NOMO-1 treated with DMSO at 0.1 percent for 48 hours (cell line): Measurements from ENCODE around the gene SOS1.
"Not testable (repeated sequence)": the region's sequence is repeated elsewhere in the genome, so short reads cannot be mapped to it uniquely, and the experiment has no call there.

Experiments used
- DNase-seq: peaks from one replicate; lab custom pipeline; 2025; ENCODE audit not compliant: unreplicated experiment; lab: John Stamatoyannopoulos, UW

Gene SOS1

DNA sequence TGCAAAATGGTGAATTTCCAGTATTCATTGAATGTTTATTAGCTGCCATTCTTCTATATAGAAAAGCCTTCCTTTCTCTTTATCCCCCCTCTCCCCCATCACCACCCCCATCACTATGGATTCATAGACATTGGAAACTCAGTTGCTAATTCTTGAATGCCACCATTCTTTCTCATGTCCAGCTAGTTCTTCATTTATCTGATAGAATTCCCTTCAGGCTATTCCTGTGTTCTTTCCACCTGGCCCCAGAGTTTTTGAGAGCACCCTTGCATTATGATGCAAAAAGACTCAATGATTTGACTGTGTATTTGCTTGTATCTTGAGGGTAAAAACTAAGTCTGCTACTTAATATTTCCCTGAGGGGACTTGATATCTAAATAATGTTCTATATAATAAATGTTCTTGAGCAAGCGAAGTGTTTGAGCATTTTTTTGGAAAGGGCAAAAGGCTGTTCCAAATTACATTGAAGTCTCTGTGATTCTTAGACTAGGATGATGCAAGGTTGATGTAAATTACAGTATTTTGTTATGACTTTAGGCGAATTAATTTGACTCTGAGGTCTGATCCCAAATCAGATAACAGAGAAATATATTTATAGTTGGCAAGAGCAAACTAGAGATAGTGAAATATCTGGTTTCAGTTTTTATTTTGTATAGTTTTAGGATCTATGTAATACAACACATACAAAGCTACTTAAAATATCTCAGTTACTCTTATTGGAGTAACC, 18.8 kb upstream of the SOS1 start:
- no peak for DNase-seq

DNA sequence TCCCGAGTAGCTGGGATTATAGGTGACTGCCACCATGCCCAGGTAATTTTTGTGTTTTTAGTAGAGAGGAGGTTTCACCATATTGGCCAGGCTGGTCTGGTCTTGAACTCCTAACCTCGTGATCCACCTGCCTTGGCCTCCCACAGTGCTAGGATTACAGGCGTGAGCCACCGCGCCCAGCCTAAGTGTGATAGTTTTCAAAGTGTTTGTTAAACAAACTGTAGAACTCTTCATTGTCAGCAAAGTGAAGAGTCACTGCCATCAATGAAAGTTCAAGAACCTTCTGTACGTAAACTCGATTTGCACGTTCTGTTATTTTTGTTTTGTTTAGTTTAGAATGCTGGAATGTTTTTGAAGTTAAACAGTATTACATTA, 18.0 kb upstream of the SOS1 start:
- DNase-seq, result no peak

DNA sequence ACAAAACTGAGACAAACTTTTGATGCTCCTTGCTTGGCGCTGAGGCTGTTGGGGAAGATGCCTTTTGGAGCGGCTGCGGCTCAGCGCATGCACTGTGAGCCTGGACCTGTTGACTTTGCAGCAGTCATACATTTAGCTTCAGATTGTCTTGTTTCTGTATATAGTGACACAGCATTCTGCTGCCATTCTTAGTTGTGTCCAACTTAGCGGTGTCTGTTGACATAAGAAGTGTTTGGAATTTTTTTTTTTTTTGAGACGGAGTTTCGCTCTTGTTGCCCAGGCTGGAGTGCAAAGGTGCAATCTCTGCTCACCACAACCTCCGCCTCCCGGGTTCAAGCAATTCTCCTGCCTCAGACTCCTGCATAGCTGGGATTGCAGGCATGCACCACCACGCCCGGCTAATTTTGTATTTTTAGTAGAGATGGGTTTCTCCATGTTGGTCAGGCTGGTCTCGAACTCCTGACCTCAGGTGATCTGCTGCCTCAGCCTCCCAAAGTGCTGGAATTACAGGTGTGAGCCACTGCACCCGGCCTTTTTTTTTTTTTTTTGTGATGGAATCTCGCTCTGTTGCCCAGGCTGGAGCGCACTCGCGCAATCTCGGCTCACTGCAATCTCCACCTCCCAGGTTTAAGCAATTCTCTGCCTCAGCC, 17.5 kb upstream of the SOS1 start:
- DNase-seq, result not testable (repeated sequence)

DNA sequence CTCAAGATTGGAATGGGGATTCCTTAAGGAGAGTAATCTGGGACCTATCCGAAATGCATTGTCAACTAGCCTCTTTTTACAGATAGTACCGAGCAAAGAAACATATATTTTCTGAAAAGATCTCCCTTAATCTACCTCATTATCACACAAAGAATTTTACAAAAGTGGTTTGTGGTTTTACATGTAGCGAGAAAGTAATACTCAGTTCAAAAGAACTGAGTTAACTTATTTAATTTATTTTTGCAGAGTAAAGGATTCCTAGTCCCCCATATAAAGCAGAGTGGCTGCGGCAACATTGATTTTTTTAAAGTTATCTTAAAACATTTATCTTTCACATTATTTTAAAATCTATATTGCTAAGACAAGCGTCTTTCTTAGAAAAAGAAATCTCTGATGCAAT, 15.9 kb upstream of the SOS1 start:
- DNase-seq, result no peak

DNA sequence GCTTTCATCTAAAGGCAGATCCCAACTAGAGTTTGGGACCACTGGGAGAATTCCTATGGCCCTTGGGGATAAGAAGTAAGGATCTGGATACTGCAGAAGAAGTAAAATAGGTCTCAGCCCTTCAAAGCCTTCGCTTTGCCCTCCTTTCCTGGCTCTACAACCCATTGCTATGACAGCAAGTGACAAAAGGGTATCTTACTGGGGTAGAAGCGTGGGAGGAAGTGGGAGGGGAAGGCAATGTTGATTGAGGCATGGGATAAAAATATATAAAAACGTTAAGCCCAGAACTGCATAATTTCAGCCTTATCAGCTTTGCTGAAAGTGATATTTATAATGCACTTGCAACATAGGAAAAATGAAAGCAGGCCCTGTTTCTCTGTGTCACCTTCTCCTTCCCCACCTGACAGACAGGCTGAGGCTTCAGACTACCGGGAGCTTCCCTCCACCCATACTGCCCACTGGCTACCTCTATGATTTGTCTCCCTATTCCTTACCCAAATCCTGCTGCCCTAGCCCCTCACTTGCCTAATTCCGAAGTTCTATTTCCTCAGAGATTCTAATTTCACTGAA, 14.9 kb upstream of the SOS1 start:
- no peak for DNase-seq

DNA sequence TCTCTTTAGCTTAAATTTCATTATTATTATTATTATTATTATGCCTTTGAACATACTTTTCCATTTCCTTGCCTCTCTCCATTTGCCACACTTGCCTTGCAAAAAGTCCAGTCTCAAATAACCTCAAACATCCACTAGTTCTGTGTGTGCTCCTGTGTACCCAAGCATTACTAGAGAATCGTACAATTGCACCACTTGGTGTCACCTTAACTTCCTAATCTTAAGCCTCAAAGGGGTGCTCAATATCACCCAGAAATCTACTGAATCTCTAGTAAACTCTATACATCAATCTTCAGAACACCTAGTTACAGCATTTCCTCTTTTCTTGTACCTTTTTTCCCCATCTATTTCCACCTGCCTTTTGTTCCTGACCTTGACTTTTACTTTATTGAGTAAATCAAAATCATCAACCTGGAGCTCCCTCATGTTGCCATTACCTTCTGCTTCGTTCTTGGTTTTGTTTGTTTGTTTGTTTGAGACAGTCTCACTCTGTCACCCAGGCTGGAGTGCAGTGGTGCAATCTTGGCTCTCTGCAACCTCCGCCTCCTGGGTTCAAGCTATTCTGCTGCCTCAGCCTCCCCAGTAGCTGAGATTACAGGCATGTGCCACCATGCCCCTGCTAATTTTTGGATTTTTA, 12.5 kb upstream of the SOS1 start:
- no peak for DNase-seq

DNA sequence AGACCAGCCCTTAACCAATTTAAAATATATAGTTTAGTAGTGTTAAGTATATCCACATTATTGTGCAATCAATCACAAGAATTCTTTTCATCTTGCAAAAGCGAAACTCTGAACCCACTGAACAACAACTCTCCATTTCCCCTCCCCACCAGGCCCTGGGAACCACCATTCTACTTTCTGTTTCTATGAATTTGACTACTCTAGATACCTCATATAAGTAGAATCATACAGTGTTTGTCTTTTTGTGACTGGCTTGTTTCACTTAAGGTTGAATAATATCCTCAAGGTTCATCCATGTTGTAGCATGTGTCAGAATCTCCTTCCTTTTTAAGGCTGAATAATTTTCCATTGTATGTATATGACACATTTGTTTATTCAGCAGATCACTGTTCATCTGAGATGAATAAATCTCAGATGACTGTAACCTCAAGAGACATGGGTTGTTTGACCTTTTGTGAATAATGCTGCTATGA, 8.1 kb upstream of the SOS1 start:
- DNase-seq, result peak; percentile 81

DNA sequence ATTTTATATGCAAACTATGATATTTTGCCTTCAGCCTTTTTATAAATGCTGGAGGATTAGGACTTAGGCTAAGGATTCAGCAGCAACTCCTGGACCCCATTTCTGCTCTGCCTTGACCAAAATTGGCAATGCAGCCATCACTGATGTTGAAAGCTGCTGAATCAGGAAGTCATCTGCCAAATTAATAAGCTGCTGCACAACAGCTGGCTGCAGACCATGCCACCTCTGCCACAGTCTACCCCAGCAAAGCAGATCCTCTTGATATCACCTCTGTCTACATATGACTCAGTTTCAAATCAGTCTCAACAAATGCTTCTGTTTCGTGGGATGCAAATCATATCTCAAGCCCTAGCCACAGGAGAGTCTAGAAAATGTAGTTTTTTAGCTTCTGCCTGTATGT, 7.1 kb upstream of the SOS1 start:
- DNase-seq, result peak; percentile 50

DNA sequence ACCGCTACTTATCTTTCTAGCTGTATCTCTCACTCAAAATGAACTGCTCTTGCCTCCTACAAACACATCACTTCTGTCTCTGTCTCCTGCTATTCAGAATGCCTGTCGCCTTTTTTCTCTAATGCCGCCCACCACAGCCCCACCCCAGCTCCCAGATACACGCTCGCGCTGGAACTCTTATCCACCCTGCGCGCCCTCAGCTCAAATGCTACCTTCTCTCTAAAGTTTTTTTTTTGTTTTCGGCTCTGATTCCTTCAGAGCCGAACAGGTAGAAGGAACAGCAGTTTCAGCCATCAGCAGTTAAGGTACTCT, 3.9 kb upstream of the SOS1 start:
- DNase-seq, result peak; percentile 41

DNA sequence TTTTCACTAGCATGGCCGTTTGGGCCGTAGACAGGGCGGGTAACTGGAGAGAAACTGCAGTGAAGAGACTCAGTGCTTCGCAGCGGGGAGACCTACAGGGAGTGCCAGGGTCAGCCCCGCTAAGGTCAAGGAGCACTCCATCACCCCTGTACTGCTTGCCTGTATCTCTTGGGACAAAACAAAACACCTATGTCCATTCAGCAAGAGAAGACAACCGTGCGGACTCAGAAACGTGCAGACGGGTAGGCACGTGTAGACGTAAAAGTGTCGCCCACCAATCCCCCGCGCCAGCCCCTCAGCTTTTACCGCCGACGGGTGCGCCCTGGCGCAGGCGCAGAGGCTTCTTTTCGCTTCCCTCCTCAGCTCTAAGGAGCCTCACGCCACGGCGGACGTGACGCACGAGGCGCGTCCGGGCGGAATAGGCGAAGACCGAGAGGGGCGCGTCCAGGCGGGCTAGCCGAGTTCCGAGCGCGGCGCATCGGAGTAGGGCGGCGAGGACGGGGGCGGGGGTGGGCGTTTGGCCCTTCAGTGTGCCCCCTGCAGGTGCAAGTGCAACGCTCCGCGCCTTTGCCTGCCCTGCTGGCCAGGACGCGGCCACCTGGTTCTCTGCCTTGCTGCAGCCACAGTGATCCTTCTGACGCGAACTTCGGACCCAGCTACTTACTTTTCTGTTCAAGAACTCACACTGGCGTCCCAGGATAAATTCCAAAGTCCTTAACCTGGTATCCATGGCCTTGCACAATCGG, 3.3 kb upstream of the SOS1 start:
- DNase-seq, result peak; percentile 93

DNA sequence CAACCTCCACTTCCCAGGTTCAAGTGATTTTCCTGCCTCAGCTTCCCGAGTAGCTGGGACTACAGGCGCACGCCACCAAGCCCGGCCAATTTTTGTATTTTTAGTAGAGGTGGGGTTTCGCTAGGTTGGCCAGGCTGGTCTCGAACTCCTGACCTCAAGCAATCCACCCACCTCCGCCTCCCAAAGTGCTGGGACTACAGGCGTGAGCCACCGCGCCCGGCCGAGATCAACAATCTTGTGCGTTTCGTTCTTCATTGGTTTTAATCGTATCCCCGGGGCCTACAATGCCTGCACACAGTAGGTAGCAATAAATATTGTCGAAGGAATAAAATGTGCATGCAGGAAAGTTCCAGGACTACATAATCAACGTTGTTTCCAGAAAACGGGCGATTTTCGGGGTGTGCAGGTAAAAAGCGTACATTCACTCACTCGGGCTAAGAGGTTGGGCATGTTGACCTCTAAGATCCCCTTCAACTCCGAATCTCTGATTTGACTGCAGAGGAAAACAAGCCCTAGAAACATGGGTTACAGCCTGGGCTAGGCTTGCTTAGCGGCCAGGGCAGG, 2.7 kb upstream of the SOS1 start:
- no peak for DNase-seq

DNA sequence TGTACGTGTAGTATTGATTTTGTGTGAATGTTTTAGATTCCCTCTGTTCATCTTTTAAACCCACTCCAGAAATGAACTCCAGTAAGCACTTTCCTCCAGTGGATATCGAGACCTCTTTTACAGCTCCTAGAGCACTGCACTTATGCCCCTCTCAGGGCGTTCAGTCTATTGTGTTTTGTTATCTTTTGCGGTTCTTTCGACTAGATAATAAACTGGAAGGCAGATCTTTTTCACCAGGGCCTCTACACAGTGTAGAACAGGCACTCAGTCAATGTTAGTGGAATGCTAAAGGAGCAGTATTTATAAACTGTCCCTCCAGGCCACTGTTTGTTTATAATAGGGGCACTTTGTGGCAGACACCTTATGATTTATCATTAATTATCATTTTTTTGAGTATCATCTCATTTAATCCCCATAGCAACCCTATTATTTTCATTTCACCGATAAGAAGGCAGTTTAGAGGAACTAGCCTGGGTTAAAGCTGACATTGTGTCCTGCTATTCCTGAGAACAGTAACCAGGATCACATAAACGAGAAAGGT, 742 bp upstream of the SOS1 start:
- DNase-seq, result no peak

DNA sequence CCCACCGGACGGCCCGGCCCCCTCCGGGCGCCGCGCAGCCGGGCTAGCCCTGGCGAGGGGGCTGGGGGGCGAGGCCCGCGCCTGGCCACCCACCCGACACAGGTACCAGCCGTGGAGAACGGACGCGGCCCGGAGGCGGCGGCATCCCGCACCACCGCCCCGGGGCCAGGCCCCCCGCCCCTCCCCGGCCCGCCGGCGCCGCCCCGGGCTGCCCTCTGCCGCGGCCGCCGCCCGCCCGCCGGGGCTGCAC, 405 bp downstream of the SOS1 start:
- DNase-seq, result no peak

DNA sequence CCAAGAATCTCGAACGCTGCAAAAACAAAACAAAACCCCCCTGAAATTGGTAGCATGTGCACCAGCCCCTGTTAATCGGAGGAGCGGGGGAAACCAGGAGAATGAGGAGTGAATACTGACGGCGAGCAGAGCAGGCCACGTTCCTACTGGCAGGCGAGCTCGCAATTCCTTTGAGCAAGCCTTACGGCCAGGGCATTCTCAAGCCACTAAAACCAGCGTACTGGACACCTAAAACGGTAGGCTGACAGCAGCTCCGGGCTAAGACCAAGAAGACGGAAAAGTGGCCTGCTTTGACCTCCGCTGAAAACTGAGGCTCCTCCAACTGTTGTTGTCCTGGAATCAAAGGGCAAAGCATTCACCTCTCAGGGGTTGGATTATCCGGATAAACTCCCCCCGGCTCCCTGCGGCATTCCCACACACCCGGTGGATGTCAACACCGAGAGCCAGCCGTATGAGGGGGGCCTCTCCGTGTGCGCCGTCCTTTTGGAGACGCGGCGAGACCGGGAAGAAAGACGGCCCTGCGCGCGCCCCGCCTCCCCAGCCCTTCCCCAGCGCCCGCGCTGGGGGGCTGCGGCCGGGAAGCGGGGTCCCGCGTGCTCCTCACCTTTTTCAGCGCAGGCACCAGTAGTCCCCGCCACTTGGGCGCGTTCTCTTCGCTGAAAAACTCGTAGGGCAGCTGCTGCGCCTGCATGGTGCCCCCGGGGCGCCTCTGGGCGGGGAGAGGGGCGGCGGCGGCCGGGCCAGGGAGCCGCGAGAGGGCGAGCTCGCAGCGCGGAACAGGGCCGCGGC, 925 bp downstream of the SOS1 start:
- peak; percentile 50 for DNase-seq

DNA sequence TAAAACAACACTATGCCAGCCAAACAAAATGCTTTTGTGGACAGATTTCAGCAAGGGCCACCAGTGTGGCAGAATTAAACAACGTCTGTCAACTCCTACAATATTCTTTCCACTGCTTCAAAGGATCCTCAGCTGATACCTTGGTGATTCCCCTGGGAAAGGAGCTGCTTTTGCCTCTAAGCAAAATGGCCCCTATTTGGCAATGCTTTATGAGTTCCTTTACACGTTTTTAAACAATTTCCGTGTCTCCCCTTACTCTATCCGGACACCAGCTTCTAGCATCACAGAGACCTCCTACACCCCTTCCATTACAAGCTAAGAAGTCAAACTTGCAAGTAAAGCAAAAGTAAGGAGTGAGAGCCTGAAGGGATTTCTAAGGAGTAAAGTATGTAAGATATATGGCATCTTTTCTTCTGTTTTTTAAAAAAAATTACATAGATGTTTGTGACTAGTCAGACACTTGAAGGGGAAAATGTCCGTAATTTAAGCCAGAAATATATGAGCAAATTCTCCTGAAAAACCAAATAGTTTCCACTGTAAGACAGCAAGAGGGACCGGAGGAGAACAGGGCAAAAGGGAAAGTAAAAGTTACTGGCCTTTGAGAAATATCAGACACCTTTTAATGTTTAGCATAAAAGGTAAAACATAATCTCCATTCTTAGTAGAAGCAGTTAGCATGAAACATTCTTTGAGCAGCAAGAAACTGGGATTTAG, 1.9 kb downstream of the SOS1 start:
- DNase-seq, result peak; percentile 14

DNA sequence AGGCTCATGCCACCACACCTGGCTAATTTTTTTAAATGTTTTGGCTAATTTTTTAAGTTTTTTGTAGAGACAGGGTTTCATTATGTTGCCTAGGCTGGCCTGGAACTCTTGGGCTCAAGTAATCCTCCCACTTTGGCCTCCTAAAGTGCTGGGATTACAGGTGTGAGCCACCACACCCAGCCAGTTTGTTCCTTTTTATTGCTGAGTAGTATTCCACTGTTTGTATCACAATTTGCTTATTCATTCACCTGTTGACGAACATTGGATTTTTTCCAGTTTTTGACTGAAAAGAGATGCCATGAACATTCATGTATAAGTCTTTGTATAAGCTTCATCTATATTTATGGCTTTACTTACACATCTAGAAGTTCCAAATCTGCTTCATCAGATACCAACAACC, 5.3 kb downstream of the SOS1 start:
- no peak for DNase-seq

DNA sequence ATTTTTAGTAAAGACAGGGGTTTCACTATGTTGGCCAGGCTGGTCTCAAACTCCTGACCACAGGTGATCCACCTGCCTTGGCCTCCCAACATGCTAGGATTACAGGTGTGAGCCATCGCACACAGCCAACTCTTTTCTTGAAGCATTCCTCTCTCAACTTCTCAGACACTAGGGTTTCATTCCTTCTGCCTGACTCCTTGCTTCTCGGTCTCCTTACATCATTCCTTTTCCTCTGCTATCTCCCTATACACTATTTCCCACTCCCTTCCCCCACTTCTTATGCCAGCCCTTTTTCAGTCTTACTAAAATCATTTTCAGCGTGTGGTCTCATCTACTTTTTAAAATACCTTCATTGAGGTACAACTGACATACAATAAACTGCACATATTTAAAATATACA, 6.1 kb downstream of the SOS1 start:
- no peak for DNase-seq

DNA sequence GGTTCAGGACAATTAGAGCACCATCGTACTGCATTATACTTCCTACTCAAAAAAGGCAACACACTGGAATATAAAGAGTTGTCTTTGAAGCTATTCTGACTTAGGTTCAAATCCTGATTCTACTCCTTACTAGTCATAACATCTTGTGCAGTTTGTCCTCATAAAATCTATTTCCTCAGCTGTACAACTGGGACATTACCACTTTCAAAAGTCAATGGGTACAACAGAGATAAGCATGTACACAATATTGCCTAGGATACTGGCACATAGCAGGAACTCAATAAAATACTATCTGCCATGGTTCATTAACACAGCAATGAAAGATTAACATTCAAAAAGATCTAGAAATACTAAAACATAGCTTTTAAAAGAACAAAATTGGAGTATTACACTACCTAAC, 11.3 kb downstream of the SOS1 start:
- DNase-seq, result no peak

DNA sequence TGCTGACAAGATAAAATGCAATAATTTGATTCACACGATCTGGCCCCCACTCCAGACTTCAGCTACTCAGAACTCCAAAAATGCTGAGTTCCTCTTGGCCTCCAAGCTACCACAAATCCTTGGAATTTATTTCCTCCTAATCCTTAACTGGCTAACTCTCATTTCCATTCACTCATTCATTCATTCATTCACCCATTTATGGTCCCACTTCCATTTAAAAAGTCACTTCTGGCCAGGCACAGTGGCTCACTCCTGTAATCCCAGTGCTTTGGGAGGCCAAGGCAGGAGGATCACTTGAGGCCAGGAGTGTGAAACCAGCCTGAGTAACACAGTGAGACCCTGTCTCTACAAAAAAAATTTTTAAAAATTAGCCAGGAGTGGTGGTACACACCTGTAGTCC, 12.5 kb downstream of the SOS1 start:
- DNase-seq, result no peak

DNA sequence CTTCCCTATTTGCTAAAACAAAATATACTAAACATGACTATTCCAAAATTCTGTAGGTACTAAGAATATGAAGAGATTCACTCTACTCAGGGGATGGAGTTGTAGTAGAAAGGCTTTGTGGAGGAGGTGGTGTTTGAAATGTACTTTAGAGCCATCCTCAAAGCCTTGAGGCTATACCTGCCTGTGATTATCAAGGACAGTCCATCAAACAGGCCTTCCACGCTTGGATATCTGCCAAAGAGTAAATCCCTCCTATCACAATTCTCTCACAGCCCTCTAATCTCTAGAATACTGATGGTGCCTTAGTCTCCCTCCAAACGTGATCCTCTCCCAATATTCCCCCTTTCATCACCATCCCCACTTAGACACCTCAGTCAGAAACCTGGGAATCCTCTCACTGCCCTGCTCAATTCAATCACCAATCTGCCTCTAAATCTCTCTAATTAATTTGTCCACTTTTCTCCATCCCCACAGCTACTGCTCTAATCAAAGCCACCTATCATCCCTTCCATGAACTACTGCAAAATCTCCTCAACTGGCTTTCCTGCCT, 13.1 kb downstream of the SOS1 start:
- DNase-seq, result no peak
